NB4 (cell line): Measurements from ENCODE around the gene ZNF582.

ENCODE experiments used
- DNase-seq: peaks from one replicate; pipeline ENCODE4 v3.0.0; 2010; ENCODE audit warnings: low read depth
- H3K4me3 ChIP-seq: one replicate; pipeline ENCODE4 v1.5.1; 2011; ENCODE audit warnings: mild to moderate bottlenecking, low read depth, low read length, moderate library complexity
- MAX ChIP-seq: IDR thresholded peaks from 2 replicates; pipeline ENCODE4 v1.6.1; 2011; ENCODE audit warnings: low read depth, low read length
- MYC ChIP-seq: IDR thresholded peaks from 2 replicates; pipeline ENCODE4 v1.6.1; 2011; ENCODE audit warnings: low read depth, low read length
- POLR2A ChIP-seq: IDR thresholded peaks from 2 replicates; pipeline ENCODE4 v1.6.1; 2011; ENCODE audit warnings: mild to moderate bottlenecking; ENCODE audit not compliant: insufficient read length; ENCODE audit errors: extremely low read depth
- TF ChIP-seq, protein P1 (sequence below): IDR thresholded peaks from one replicate; pipeline ENCODE4 v1.5.1; 2012; ENCODE audit warnings: low read depth, low read length

ZNF582 gene

GRCh38 chr19:56403764-56404704, 10.7 kb upstream of the ZNF582 start, which contains the start of gene ZNF583:
Gene ZNF583 (plus strand): TSS chr19:56404332. CDS start chr19:56407115, 2,783 bp downstream.
- H3K4me3 ChIP-seq: peak within 1 kb of the TSS; percentile 94
- peak; percentile 86 for DNase-seq
- TF ChIP-seq MYC (peak; percentile 47; the same call in 1 of the 2 replicates), POLR2A (no peak)

GRCh38 chr19:56403261-56403660, 9.9 kb upstream of the ZNF582 start:
- DNase-seq: no peak
- H3K4me3 ChIP-seq: peak overlapping the region; percentile 94
- TF ChIP-seq, protein P1, sequence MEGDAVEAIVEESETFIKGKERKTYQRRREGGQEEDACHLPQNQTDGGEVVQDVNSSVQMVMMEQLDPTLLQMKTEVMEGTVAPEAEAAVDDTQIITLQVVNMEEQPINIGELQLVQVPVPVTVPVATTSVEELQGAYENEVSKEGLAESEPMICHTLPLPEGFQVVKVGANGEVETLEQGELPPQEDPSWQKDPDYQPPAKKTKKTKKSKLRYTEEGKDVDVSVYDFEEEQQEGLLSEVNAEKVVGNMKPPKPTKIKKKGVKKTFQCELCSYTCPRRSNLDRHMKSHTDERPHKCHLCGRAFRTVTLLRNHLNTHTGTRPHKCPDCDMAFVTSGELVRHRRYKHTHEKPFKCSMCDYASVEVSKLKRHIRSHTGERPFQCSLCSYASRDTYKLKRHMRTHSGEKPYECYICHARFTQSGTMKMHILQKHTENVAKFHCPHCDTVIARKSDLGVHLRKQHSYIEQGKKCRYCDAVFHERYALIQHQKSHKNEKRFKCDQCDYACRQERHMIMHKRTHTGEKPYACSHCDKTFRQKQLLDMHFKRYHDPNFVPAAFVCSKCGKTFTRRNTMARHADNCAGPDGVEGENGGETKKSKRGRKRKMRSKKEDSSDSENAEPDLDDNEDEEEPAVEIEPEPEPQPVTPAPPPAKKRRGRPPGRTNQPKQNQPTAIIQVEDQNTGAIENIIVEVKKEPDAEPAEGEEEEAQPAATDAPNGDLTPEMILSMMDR: no peak
- TF ChIP-seq MYC (no peak), MAX (no peak), POLR2A (no peak)

DNA sequence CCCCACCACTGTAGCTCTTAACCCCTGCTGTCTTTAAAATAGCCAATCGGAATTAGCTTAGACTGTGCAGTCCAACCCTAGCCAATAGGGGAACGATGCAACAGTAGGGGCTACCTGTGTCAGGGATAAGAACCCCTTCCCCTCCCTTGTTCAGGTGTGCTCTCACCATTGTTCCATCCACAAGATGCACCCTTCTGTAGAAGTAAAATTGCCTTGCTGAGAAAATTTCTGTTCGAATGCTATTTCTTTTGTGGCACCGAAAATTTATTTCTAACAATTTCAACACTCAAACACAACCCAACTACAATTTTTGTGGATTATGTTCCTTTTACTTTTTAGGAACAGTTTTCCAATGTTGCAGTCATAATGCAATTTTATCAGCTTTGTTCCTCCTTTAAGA, 7.2 kb upstream of the ZNF582 start:
- H3K4me3 ChIP-seq: no peak overlapping the region
- no peak for DNase-seq
- no peak for TF ChIP-seq POLR2A
- TF ChIP-seq MYC: no peak
- no peak for TF ChIP-seq MAX
- TF ChIP-seq, protein P1: no peak

DNA sequence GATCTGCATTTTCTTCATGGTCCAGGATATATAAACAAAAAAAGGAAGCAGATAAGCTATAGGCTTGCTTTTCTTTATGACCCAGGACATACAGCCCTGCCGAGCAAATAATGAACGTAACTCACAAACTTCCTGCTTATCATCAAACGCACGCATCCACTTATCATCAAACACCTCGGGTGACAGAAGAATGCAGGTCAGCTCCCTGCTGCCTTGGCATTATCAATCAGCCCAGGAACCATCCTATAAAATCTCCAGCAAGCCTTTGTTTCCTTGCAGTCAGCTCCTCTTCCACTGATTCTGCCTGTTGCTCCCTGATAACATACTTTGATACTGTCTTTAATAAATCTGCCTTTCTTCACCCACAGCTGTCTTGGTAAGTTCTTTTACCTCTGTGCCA, 5.5 kb upstream of the ZNF582 start:
- H3K4me3 ChIP-seq: no peak overlapping the region
- no peak for TF ChIP-seq MAX
- TF ChIP-seq POLR2A: no peak
- TF ChIP-seq, protein P1: no peak
- TF ChIP-seq MYC: no peak
- no peak for DNase-seq

GRCh38 chr19:56383826-56384605, 9.3 kb downstream of the ZNF582 start:
- no peak for TF ChIP-seq POLR2A
- no peak for TF ChIP-seq MYC
- DNase-seq: no peak
- H3K4me3 ChIP-seq: no peak overlapping the region

GRCh38 chr19:56377105-56377924, 16.0 kb downstream of the ZNF582 start:
- no peak for DNase-seq
- no peak for TF ChIP-seq MYC
- TF ChIP-seq, protein P1: no peak
- no peak overlapping the region for H3K4me3 ChIP-seq
